Lower leg skin (tissue), 4 donors: Measurements from ENCODE around the gene STIM1. TPM values are rescaled to one million over a fixed set of nuclear protein-coding genes. Genes with fewer than 3 reads are reported as not detected.

ENCODE experiments used
- DNase-seq, 2 donors: peaks; one replicate each; pipeline ENCODE4 v3.0.0-alpha.2; 2019; ENCODE audit warnings: low spot score in 2 of 2
- H3K4me3 ChIP-seq: fragments of 200-600 bp; sonication (generic); 2 replicates; pipeline ENCODE4 v1.5.1; 2017; ENCODE audit warnings: mild to moderate bottlenecking, low read depth; ENCODE audit not compliant: poor library complexity, severe bottlenecking
- CTCF ChIP-seq, 3 donors: fragments of 450-650 bp; IDR thresholded peaks; one replicate each; pipeline ENCODE4 v1.5.1; 2016; ENCODE audit warnings: antibody characterized with exemption in 3 of 3, mild to moderate bottlenecking in 3 of 3, moderate library complexity in 2 of 3
- POLR2A ChIP-seq, 2 donors: fragments of 450-650 bp; IDR thresholded peaks; one replicate each; pipeline ENCODE4 v1.6.1; 2016 to 2017; ENCODE audit warnings: antibody characterized with exemption in 2 of 2, mild to moderate bottlenecking in 1 of 2, moderate library complexity in 1 of 2
- WGBS, 2 donors: methylation state at CpG; one replicate each; pipeline ENCODE4 v1.1.5; 2018; 5-methylcytosine and 5-hydroxymethylcytosine counted together
- intact Hi-C: fragments of 100-400 bp; cut with DNase I; formaldehyde crosslinking; loops from one replicate; pipeline ENCODE4 v1.15.0; 2023; ENCODE audit warnings: low total_unique reads
- total RNA-seq, 4 donors: library from RNA; depleted of rRNA; stranded (reverse); fragments of >200 nt; gene quantifications; one replicate each; pipeline ENCODE4 v1.1.0, GENCODE V29; 2016

Gene STIM1
- total RNA-seq, 4 donors from 2014 or later: 43.7 to 75.9 (median 64.9) TPM

- 75 to 78% methylated on average over 4 of the region's 4 CpGs for WGBS, 2 donors
- no peak for TF ChIP-seq POLR2A (IDR thresholded peaks at IDR 0.05)
- no peak for TF ChIP-seq CTCF (IDR thresholded peaks at IDR 0.05)
- DNase-seq: no peak
- no peak overlapping the region for H3K4me3 ChIP-seq
- intact Hi-C loops: no loop called here
These were observed 204.9 kb downstream of the STIM1 start for GRCh38 chr11:4060182-4060923.

- no peak for TF ChIP-seq CTCF (IDR thresholded peaks at IDR 0.05)
- no peak for TF ChIP-seq POLR2A (IDR thresholded peaks at IDR 0.05)
- DNase-seq: no peak
- no peak overlapping the region for H3K4me3 ChIP-seq
- 75 to 79% methylated on average over 1 of the region's 1 CpG for WGBS, 2 donors
- intact Hi-C loops: no loop called here
These were observed 206.2 kb downstream of the STIM1 start for GRCh38 chr11:4061700-4062099.

- DNase-seq: no peak
- intact Hi-C loops: no loop called here
These were observed 207.9 kb downstream of the STIM1 start for GRCh38 chr11:4063348-4063747.

GRCh38 chr11:4064278-4064955 lies 209.0 kb downstream of the STIM1 start:
- TF ChIP-seq POLR2A (IDR thresholded peaks at IDR 0.05) (no peak), CTCF (IDR thresholded peaks at IDR 0.05) (no peak)
- WGBS, 2 donors: 81 to 100% methylated on average over 1 of the region's 1 CpG
- intact Hi-C loops: no loop called here

More at GRCh38 chr11:4063348-4063747, 207.9 kb downstream of the STIM1 start:
- WGBS, 2 donors: 81 to 85% methylated on average over 3 of the region's 3 CpGs
- H3K4me3 ChIP-seq: no peak overlapping the region
- TF ChIP-seq CTCF (IDR thresholded peaks at IDR 0.05): no peak
- TF ChIP-seq POLR2A (IDR thresholded peaks at IDR 0.05): no peak

GRCh38 chr11:4065086-4065485 lies 209.6 kb downstream of the STIM1 start:
- WGBS, 2 donors: 56 to 58% methylated on average over 1 of the region's 1 CpG
- TF ChIP-seq POLR2A (IDR thresholded peaks at IDR 0.05): no peak
- TF ChIP-seq CTCF (IDR thresholded peaks at IDR 0.05): no peak
- intact Hi-C loops: loop anchor here (5.0 kb wide), 1 partner anchor 223 kb away; the partner anchor contains the start of gene RHOG
- no peak for DNase-seq
- no peak overlapping the region for H3K4me3 ChIP-seq

More at GRCh38 chr11:4064278-4064955, 209.0 kb downstream of the STIM1 start:
- DNase-seq: no peak
- no peak overlapping the region for H3K4me3 ChIP-seq
